Neural cell (in vitro differentiated cells): ENCODE data around the gene NRG3.

Experiments used
- EZH2 ChIP-seq: fragments of 200-600, 300-800 bp; shearing (Covaris generic), sonication (generic); IDR thresholded peaks from 2 replicates; pipeline ENCODE4 v1.6.1; 2014; ENCODE audit warnings: antibody characterized with exemption, low read length, borderline replicate concordance, mild to moderate bottlenecking; ENCODE audit not compliant: insufficient read depth, poor library complexity, severe bottlenecking
- POLR2AphosphoS5 ChIP-seq: IDR thresholded peaks from 2 replicates; pipeline ENCODE4 v1.6.1; 2012
- RAD21 ChIP-seq: fragments of 450-650 bp; conservative IDR thresholded peaks from 2 replicates; pipeline ENCODE4 v1.6.1; 2014; ENCODE audit warnings: antibody characterized with exemption, mild to moderate bottlenecking, moderate library complexity
- TAF1 ChIP-seq: IDR thresholded peaks from 2 replicates; pipeline ENCODE4 v1.6.1; 2012; ENCODE audit warnings: low read depth
- TF ChIP-seq, protein P1 (sequence below): fragments of 450-650 bp; IDR thresholded peaks from 2 replicates; pipeline ENCODE4 v1.5.1; 2014; ENCODE audit warnings: antibody characterized with exemption, mild to moderate bottlenecking, moderate library complexity; ENCODE audit not compliant: poor library complexity, severe bottlenecking
- TF ChIP-seq, protein P2 (sequence below): IDR thresholded peaks from 2 replicates; pipeline ENCODE4 v1.6.1; 2012; ENCODE audit warnings: borderline replicate concordance

DNA sequence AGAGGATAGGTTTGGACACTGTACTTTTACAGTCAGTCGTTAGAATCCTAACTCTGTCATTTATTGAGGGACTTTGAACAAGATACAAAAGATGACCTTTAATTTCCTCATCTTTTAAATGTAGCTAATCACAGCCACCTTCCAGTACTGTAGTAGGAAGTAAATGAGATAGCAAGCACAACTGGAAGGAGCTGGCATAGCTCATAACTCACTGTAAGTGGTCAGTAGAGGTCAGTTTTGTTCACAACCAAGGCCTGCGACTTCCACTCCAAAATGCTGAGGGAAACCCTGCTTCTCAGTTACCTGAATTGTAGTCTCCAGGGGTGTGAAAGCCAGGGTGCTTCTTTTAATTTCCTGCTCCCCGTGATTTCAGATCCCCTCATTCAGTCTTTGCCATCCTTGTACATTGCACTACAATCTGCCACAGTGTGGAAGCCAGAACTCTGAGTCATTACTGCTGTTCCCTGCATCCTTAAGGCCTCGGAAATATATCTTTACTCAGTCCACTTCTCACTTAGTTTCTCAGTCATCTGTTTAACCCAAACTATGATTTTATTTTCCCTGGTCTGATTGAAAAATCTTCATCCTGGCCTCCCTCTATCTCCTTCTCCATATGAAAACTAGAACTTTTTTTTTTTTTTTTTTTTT, 361.2 kb downstream of the NRG3 start:
- TF ChIP-seq, protein P1, sequence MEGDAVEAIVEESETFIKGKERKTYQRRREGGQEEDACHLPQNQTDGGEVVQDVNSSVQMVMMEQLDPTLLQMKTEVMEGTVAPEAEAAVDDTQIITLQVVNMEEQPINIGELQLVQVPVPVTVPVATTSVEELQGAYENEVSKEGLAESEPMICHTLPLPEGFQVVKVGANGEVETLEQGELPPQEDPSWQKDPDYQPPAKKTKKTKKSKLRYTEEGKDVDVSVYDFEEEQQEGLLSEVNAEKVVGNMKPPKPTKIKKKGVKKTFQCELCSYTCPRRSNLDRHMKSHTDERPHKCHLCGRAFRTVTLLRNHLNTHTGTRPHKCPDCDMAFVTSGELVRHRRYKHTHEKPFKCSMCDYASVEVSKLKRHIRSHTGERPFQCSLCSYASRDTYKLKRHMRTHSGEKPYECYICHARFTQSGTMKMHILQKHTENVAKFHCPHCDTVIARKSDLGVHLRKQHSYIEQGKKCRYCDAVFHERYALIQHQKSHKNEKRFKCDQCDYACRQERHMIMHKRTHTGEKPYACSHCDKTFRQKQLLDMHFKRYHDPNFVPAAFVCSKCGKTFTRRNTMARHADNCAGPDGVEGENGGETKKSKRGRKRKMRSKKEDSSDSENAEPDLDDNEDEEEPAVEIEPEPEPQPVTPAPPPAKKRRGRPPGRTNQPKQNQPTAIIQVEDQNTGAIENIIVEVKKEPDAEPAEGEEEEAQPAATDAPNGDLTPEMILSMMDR, result no peak
- TF ChIP-seq, protein P2, sequence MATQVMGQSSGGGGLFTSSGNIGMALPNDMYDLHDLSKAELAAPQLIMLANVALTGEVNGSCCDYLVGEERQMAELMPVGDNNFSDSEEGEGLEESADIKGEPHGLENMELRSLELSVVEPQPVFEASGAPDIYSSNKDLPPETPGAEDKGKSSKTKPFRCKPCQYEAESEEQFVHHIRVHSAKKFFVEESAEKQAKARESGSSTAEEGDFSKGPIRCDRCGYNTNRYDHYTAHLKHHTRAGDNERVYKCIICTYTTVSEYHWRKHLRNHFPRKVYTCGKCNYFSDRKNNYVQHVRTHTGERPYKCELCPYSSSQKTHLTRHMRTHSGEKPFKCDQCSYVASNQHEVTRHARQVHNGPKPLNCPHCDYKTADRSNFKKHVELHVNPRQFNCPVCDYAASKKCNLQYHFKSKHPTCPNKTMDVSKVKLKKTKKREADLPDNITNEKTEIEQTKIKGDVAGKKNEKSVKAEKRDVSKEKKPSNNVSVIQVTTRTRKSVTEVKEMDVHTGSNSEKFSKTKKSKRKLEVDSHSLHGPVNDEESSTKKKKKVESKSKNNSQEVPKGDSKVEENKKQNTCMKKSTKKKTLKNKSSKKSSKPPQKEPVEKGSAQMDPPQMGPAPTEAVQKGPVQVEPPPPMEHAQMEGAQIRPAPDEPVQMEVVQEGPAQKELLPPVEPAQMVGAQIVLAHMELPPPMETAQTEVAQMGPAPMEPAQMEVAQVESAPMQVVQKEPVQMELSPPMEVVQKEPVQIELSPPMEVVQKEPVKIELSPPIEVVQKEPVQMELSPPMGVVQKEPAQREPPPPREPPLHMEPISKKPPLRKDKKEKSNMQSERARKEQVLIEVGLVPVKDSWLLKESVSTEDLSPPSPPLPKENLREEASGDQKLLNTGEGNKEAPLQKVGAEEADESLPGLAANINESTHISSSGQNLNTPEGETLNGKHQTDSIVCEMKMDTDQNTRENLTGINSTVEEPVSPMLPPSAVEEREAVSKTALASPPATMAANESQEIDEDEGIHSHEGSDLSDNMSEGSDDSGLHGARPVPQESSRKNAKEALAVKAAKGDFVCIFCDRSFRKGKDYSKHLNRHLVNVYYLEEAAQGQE, result no peak
- TF ChIP-seq EZH2 (no peak), RAD21 (no peak), TAF1 (no peak), POLR2AphosphoS5 (no peak)
